ENCODE data around the gene UQCR11.

UQCR11 gene

DNA sequence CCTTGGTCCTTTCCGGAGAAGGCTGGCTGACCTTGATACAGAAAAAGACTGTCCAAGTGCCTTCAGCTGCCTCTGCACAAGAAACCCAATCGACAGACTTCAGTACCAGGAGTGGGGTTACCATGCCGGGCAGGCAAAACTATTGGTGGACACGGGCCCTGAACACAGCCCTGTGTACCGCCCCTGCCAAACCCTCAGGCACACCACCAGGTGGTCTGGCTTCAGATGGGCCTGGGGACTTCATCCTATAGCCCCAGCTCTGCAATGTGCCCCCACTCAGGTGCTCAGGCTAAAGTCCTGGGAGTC is 29.6 kb upstream of the UQCR11 start:
- no peaks in the 10 kb centered on the region for H3K9me3 ChIP-seq (ENCODE audit: insufficient read depth, low read length, severe bottlenecking)
- ATAC-seq (ENCODE audit: insufficient read depth, low read depth): no peak
- peaks cover 92% of the 10 kb centered on the region for H3K79me2 ChIP-seq (ENCODE audit: insufficient read depth, low read length)

DNA sequence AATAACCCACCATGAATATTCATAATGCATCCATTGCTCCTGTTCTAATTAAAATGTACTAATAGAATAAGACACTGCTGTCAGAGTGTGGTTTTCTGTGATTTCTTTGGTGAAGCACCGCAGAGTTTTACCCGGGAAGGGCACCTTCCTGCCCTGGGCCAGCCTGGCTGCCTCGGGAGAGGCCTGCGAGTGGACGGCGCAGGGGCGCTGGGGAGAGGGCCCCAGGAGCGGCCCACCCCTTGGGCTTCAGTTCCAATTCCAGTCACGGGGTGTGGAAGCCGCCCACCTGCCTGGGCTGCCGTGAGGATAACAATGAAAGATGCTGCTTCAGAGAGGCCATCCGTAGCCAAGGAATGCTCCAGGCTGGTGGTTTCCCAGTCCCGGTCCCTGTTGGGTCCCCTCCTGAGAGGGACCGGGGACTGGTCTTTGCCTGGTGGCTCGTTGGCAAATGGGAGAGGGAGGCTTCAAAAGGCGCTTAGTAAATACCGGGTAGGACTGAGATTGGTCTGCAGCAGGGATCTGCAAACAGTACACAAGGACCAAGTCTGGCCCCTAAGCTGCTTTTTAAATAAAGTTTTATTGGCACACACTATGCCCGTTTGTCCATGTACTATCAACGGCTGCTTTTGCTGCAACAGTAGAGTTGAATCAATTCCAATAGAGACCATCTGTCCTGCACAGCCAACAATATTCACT is 29.1 kb upstream of the UQCR11 start:
- Histone ChIP-seq H4K20me1 (ENCODE audit: insufficient read depth, low read length) (peaks cover 87% of the 10 kb centered on the region), H3K4me2 (ENCODE audit: insufficient read depth, low read length) (no peak overlapping the region), H3K36me3 (ENCODE audit: insufficient read depth, low read length) (peaks cover 93% of the 10 kb centered on the region), H2AFZ (ENCODE audit: low read depth, low read length) (no peak overlapping the region), H3K4me3 (ENCODE audit: low read depth in 1 of 2, low read length in 2 of 2) (no peak overlapping the region), H3K79me2 (ENCODE audit: insufficient read depth, low read length) (peaks cover 91% of the 10 kb centered on the region), H3K4me1 (ENCODE audit: insufficient read depth, low read length) (no peaks in the 10 kb centered on the region), H3K27ac (ENCODE audit: low read length) (no peak overlapping the region), H3K27me3 (ENCODE audit: insufficient read depth, low read length, poor library complexity) (no peaks in the 10 kb centered on the region), H3K9ac (ENCODE audit: low read depth, low read length) (no peak overlapping the region), H3K9me3 (ENCODE audit: insufficient read depth, low read length, severe bottlenecking) (no peaks in the 10 kb centered on the region)
- no peak for TF ChIP-seq CTCF (IDR thresholded peaks at IDR 0.05; ENCODE audit: borderline replicate concordance, extremely low read depth, low read length, poor library complexity, severe bottlenecking)
- no peak for TF ChIP-seq EZH2 (IDR thresholded peaks at IDR 0.05; ENCODE audit: borderline replicate concordance, low read depth, low read length, severe bottlenecking)
- DNase-seq: no peak
- ATAC-seq (ENCODE audit: insufficient read depth, low read depth): no peak

More for the DNA sequence above, 29.6 kb upstream of the UQCR11 start:
- Histone ChIP-seq H4K20me1 (ENCODE audit: insufficient read depth, low read length) (peaks cover 86% of the 10 kb centered on the region), H3K27ac (ENCODE audit: low read length) (no peak overlapping the region), H3K4me1 (ENCODE audit: insufficient read depth, low read length) (no peaks in the 10 kb centered on the region), H3K4me2 (ENCODE audit: insufficient read depth, low read length) (no peak overlapping the region), H3K4me3 (ENCODE audit: low read depth in 1 of 2, low read length in 2 of 2) (no peak overlapping the region), H2AFZ (ENCODE audit: low read depth, low read length) (no peak overlapping the region), H3K27me3 (ENCODE audit: insufficient read depth, low read length, poor library complexity) (no peaks in the 10 kb centered on the region), H3K9ac (ENCODE audit: low read depth, low read length) (no peak overlapping the region), H3K36me3 (ENCODE audit: insufficient read depth, low read length) (peaks cover 94% of the 10 kb centered on the region)
- TF ChIP-seq EZH2 (IDR thresholded peaks at IDR 0.05; ENCODE audit: borderline replicate concordance, low read depth, low read length, severe bottlenecking): no peak
- no peak for TF ChIP-seq CTCF (IDR thresholded peaks at IDR 0.05; ENCODE audit: borderline replicate concordance, extremely low read depth, low read length, poor library complexity, severe bottlenecking)
- no peak for DNase-seq

GRCh38 chr19:1633269-1633826 is 28.1 kb upstream of the UQCR11 start:
- peaks cover 84% of the 10 kb centered on the region for H4K20me1 ChIP-seq (ENCODE audit: insufficient read depth, low read length)
- no peaks in the 10 kb centered on the region for H3K4me1 ChIP-seq (ENCODE audit: insufficient read depth, low read length)
- H2AFZ ChIP-seq (ENCODE audit: low read depth, low read length): no peak overlapping the region
- H3K27me3 ChIP-seq (ENCODE audit: insufficient read depth, low read length, poor library complexity): no peaks in the 10 kb centered on the region
- ATAC-seq (ENCODE audit: insufficient read depth, low read depth) (no peak), DNase-seq (no peak)
- H3K9me3 ChIP-seq (ENCODE audit: insufficient read depth, low read length, severe bottlenecking): no peaks in the 10 kb centered on the region
- H3K36me3 ChIP-seq (ENCODE audit: insufficient read depth, low read length): peaks cover 86% of the 10 kb centered on the region
- no peak for TF ChIP-seq CTCF (IDR thresholded peaks at IDR 0.05; ENCODE audit: borderline replicate concordance, extremely low read depth, low read length, poor library complexity, severe bottlenecking)
- TF ChIP-seq EZH2 (IDR thresholded peaks at IDR 0.05; ENCODE audit: borderline replicate concordance, low read depth, low read length, severe bottlenecking): no peak
- peaks cover 86% of the 10 kb centered on the region for H3K79me2 ChIP-seq (ENCODE audit: insufficient read depth, low read length)
- H3K4me2 ChIP-seq (ENCODE audit: insufficient read depth, low read length): no peak overlapping the region
- no peak overlapping the region for H3K9ac ChIP-seq (ENCODE audit: low read depth, low read length)
- H3K4me3 ChIP-seq (ENCODE audit: low read depth in 1 of 2, low read length in 2 of 2): no peak overlapping the region
- no peak overlapping the region for H3K27ac ChIP-seq (ENCODE audit: low read length)

All from DND-41 (cell line).